Measurements from ENCODE around the gene DGKZ. TPM values are rescaled to one million over a fixed set of nuclear protein-coding genes. Genes with fewer than 3 reads are reported as not detected.
A peak's percentile ranks its signal among the peaks of the same experiment; 100 is the strongest.

Gene DGKZ
- total and polyA plus RNA-seq, 4 donors = 33.3 to 63.2 (median 44.1) TPM

- no peak for TF ChIP-seq CTCF (IDR thresholded peaks at IDR 0.05; ENCODE audit: control extremely low read depth, extremely low read depth)
- ATAC-seq (ENCODE audit: insufficient read depth, low FRiP score) (no peak), DNase-seq (no peak)
- Histone ChIP-seq H3K27ac (ENCODE audit: low read depth in 1 of 2, low read length in 1 of 2) (peak overlapping the region; percentile 58 to 85), H3K36me3 (ENCODE audit: control insufficient read depth in 4 of 4, insufficient read depth in 4 of 4, low read length in 4 of 4) (no peaks in the 10 kb centered on the region), H3K27me3 (ENCODE audit: control insufficient read depth in 3 of 3, insufficient read depth in 3 of 3, low read length in 2 of 3) (peaks cover 0 to 7% (median 5%) of the 10 kb centered on the region in 3 donors), H3K4me1 (ENCODE audit: control insufficient read depth in 5 of 5, insufficient read depth in 5 of 5, low read length in 5 of 5) (peaks cover 5 to 41% (median 20%) of the 10 kb centered on the region in 5 donors), H3K9me3 (ENCODE audit: control insufficient read depth in 4 of 4, insufficient read depth in 3 of 4, low read length in 3 of 4) (no peaks in the 10 kb centered on the region), H3K9ac (ENCODE audit: insufficient read depth in 1 of 2, low read length in 2 of 2) (no peak overlapping the region), H3K4me3 (no peak overlapping the region)
- 25 to 31% methylated on average over 9 of the region's 9 CpGs for WGBS, 2 donors
Measured at GRCh38 chr11:46338636-46338987, 8.7 kb upstream of the DGKZ start.

- H3K36me3 ChIP-seq (ENCODE audit: control insufficient read depth in 4 of 4, insufficient read depth in 4 of 4, low read length in 4 of 4) = no peaks in the 10 kb centered on the region
- peaks cover 0 to 4% (median 3%) of the 10 kb centered on the region in 3 donors for H3K27me3 ChIP-seq (ENCODE audit: control insufficient read depth in 3 of 3, insufficient read depth in 3 of 3, low read length in 2 of 3)
- no peak for TF ChIP-seq CTCF (IDR thresholded peaks at IDR 0.05; ENCODE audit: control extremely low read depth, extremely low read depth)
- 27 to 29% methylated on average over 16 of the region's 16 CpGs for WGBS, 2 donors
- H3K4me1 ChIP-seq (ENCODE audit: control insufficient read depth in 5 of 5, insufficient read depth in 5 of 5, low read length in 5 of 5) = peaks cover 5 to 41% (median 20%) of the 10 kb centered on the region in 5 donors
- peak overlapping the region; percentile 58 to 85 for H3K27ac ChIP-seq (ENCODE audit: low read depth in 1 of 2, low read length in 1 of 2)
- DNase-seq = peak in 1 of 3 donors; percentile 71
- no peak for ATAC-seq (ENCODE audit: insufficient read depth, low FRiP score)
- H3K9me3 ChIP-seq (ENCODE audit: control insufficient read depth in 4 of 4, insufficient read depth in 3 of 4, low read length in 3 of 4) = no peaks in the 10 kb centered on the region
- H3K4me3 ChIP-seq = no peak overlapping the region
- no peak overlapping the region for H3K9ac ChIP-seq (ENCODE audit: insufficient read depth in 1 of 2, low read length in 2 of 2)
Measured at GRCh38 chr11:46338988-46339666, 8.1 kb upstream of the DGKZ start.

GRCh38 chr11:46339816-46340215 lies 7.4 kb upstream of the DGKZ start:
- peak; percentile 64 to 89 (median 81) for DNase-seq
- Histone ChIP-seq H3K4me3 (no peak overlapping the region), H3K9ac (ENCODE audit: insufficient read depth in 1 of 2, low read length in 2 of 2) (peak overlapping the region in 1 of 2 donors; percentile 3), H3K36me3 (ENCODE audit: control insufficient read depth in 4 of 4, insufficient read depth in 4 of 4, low read length in 4 of 4) (no peaks in the 10 kb centered on the region), H3K27me3 (ENCODE audit: control insufficient read depth in 3 of 3, insufficient read depth in 3 of 3, low read length in 2 of 3) (peaks cover 0 to 4% (median 0%) of the 10 kb centered on the region in 3 donors), H3K4me1 (ENCODE audit: control insufficient read depth in 5 of 5, insufficient read depth in 5 of 5, low read length in 5 of 5) (peaks cover 5 to 41% (median 20%) of the 10 kb centered on the region in 5 donors), H3K9me3 (ENCODE audit: control insufficient read depth in 4 of 4, insufficient read depth in 3 of 4, low read length in 3 of 4) (no peaks in the 10 kb centered on the region), H3K27ac (ENCODE audit: low read depth in 1 of 2, low read length in 1 of 2) (peak overlapping the region; percentile 54 to 85)
- ATAC-seq (ENCODE audit: insufficient read depth, low FRiP score) = no peak
- 42 to 62% methylated on average over 2 of the region's 2 CpGs for WGBS, 2 donors
- no peak for TF ChIP-seq CTCF (IDR thresholded peaks at IDR 0.05; ENCODE audit: control extremely low read depth, extremely low read depth)

Measured in lung (tissue), 12 donors.